Measurements from ENCODE around the gene PLCD3.
A peak's percentile ranks its signal among the peaks of the same experiment; 100 is the strongest.

DNA sequence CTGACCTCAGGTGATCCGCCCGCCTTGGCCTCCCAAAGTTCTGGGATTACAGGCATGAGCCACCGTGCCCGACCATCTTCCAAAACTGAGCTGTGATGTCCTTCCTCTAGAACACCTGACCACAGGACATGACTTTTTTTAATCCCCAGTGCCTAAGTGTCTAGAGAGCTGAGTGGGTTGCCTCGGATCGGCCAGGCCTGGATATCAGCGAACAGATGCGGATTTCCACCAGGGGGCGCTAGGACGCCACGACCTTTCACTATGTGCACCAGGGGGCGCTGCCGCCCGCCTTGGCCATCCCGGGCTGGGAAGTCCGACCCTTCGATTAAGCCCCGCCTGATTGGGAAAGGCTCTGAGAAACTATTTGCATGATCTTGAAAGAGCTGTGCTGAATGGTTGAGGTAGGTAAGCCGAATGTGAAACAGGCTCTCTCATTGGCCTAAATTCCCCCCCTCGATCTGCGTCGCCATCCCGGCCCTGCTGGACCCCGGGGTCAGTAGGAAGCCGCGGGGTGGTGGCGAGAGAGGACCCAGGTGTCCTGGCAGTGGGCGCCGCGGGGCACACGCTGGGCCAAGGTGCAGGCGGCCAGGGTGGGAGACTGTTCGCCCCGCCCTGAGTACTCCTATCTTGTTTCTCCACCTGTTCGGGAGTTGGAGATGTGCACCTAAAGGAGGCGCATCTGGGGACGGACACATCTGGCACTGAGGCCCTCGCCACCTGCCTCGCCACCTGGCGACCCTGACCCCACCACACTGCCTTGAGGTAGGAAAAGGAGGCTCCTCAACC, 3.1 kb upstream of the PLCD3 start, which contains the start of gene ACBD4:
- TF ChIP-seq, protein P1, sequence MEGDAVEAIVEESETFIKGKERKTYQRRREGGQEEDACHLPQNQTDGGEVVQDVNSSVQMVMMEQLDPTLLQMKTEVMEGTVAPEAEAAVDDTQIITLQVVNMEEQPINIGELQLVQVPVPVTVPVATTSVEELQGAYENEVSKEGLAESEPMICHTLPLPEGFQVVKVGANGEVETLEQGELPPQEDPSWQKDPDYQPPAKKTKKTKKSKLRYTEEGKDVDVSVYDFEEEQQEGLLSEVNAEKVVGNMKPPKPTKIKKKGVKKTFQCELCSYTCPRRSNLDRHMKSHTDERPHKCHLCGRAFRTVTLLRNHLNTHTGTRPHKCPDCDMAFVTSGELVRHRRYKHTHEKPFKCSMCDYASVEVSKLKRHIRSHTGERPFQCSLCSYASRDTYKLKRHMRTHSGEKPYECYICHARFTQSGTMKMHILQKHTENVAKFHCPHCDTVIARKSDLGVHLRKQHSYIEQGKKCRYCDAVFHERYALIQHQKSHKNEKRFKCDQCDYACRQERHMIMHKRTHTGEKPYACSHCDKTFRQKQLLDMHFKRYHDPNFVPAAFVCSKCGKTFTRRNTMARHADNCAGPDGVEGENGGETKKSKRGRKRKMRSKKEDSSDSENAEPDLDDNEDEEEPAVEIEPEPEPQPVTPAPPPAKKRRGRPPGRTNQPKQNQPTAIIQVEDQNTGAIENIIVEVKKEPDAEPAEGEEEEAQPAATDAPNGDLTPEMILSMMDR (IDR thresholded peaks at IDR 0.05; ENCODE audit: insufficient read depth, low read length) = peak; percentile 99
- TF ChIP-seq POLR2AphosphoS5 (IDR thresholded peaks at IDR 0.05; ENCODE audit: low read depth) (no peak), GABPA (IDR thresholded peaks at IDR 0.05; ENCODE audit: low read depth) (no peak)
